K562 (cell line): ENCODE measurements around the gene RTP5. TPM values are rescaled to one million over a fixed set of nuclear protein-coding genes. Genes with fewer than 3 reads are reported as not detected.
A peak's percentile ranks its signal among the peaks of the same experiment; 100 is the strongest.

Experiments used
- ATAC-seq: fragments of 200-7000 bp; cut with Tn5 transposase; 3 replicates; pipeline ENCODE4 v1.9.1; 2020; ENCODE audit warnings: moderate library complexity
- BruUV-seq: library from RNA; stranded (reverse); fragments of 400-500 nt; replicated peaks from 2 replicates; lab custom pipeline; 2021; lab: Mats Ljungman, UMichigan
- CTCF ChIA-PET: fragments of 300-600 bp; formaldehyde crosslinking; extraction: SDS; loops from one replicate; lab custom pipeline; 2021; ENCODE audit warnings: low intra/inter-chr PET ratio; lab: Yijun Ruan, JAX
- POLR2A ChIA-PET: fragments of 300-600, 350-650 bp; sonication (Branson Sonifier 250); formaldehyde crosslinking; extraction: SDS; loops from one replicate; lab custom pipeline; 2021; ENCODE audit warnings: antibody characterized with exemption, inconsistent platforms; lab: Yijun Ruan, JAX
- DNase-seq, 4 experiments: peaks; one replicate each; pipeline versions ENCODE4 v3.0.0 to v3.0.0-alpha.2; 2011 to 2018; ENCODE audit warnings: low spot score in 3 of 4, mixed read lengths in 3 of 4; ENCODE audit errors: extremely low read depth in 1 of 4
- FAIRE-seq: peaks from 2 replicates; lab custom pipeline; 2011; peaks lifted over from hg19 to GRCh38; lab: Jason Lieb, UNC
- H2AFZ ChIP-seq: 2 replicates; pipeline ENCODE4 v1.6.0; 2011; ENCODE audit warnings: low read depth, low read length, control low read depth, inconsistent platforms
- H3K27ac ChIP-seq: fragments of 200-600 bp; 3 replicates; pipeline ENCODE4 v1.8.0; 2011; ENCODE audit warnings: low read depth, mild to moderate bottlenecking, control low read depth, inconsistent platforms, low read length, moderate library complexity, mixed read lengths; ENCODE audit errors: extremely low read depth
- H3K27me3 ChIP-seq, 2 experiments: fragments of 300-600 bp in 1 of 2; 2 replicates in 1 of 2; 3 replicates in 1 of 2; pipeline versions ENCODE4 v1.6.0 to v1.8.0; 2011; ENCODE audit warnings: inconsistent platforms in 2 of 2, low read length in 2 of 2, mild to moderate bottlenecking in 1 of 2, mixed read lengths in 1 of 2, moderate library complexity in 1 of 2; ENCODE audit not compliant: control insufficient read depth in 2 of 2, insufficient read depth in 2 of 2
- H3K36me3 ChIP-seq: fragments of 300-600 bp; 3 replicates; pipeline ENCODE4 v1.8.0; 2011; ENCODE audit warnings: mild to moderate bottlenecking, low read length, inconsistent platforms; ENCODE audit not compliant: control insufficient read depth, insufficient read depth
- H3K4me1 ChIP-seq, 2 experiments: fragments of 200-600 bp in 1 of 2; replicated peaks in 1 of 2; 2 replicates in 1 of 2; 3 replicates in 1 of 2; pipeline versions ENCODE4 v1.5.1 to v1.8.0; 2011; ENCODE audit warnings: inconsistent platforms in 2 of 2, low read length in 2 of 2, mild to moderate bottlenecking in 1 of 2, mixed read lengths in 1 of 2, moderate library complexity in 1 of 2; ENCODE audit not compliant: control insufficient read depth in 2 of 2, insufficient read depth in 2 of 2
- H3K4me2 ChIP-seq: 2 replicates; pipeline ENCODE4 v1.6.1; 2011; ENCODE audit warnings: low read length, control low read depth, inconsistent platforms, mixed read lengths; ENCODE audit not compliant: insufficient read depth
- H3K4me3 ChIP-seq: fragments of 200-600 bp; sonication (generic), shearing (Covaris generic); 2 replicates; pipeline ENCODE4 v1.5.1; 2016; ENCODE audit warnings: control low read depth, inconsistent platforms
- H3K79me2 ChIP-seq: fragments of 200-600 bp; 3 replicates; pipeline ENCODE4 v1.8.0; 2011; ENCODE audit warnings: low read length, inconsistent platforms; ENCODE audit not compliant: control insufficient read depth, insufficient read depth
- H3K9ac ChIP-seq, 2 experiments: 2 replicates each; pipeline versions ENCODE4 v1.6.0 to v1.6.1; 2011; ENCODE audit warnings: low read depth in 2 of 2, low read length in 2 of 2, control low read depth in 1 of 2, inconsistent platforms in 1 of 2, mild to moderate bottlenecking in 1 of 2, mixed read lengths in 1 of 2; ENCODE audit not compliant: insufficient read depth in 1 of 2
- H3K9me1 ChIP-seq: one replicate; pipeline ENCODE4 v1.6.0; 2011; ENCODE audit warnings: inconsistent platforms, mild to moderate bottlenecking, low read length, moderate library complexity; ENCODE audit not compliant: control insufficient read depth, insufficient read depth
- H3K9me3 ChIP-seq: replicated peaks from 2 replicates; pipeline ENCODE4 v1.5.1; 2011; ENCODE audit warnings: low read depth, low read length, inconsistent platforms; ENCODE audit not compliant: control insufficient read depth, insufficient read depth
- H4K20me1 ChIP-seq: replicated peaks from 2 replicates; pipeline ENCODE4 v1.6.1; 2011; ENCODE audit warnings: low read length, inconsistent platforms, mixed read lengths; ENCODE audit not compliant: control insufficient read depth, insufficient read depth
- CCNT2 ChIP-seq: IDR thresholded peaks from 2 replicates; pipeline ENCODE4 v1.6.1; 2011; ENCODE audit warnings: borderline replicate concordance, low read depth, mild to moderate bottlenecking, moderate library complexity, mixed read lengths, low read length; ENCODE audit not compliant: insufficient read length; ENCODE audit errors: extremely low read depth
- EWSR1 ChIP-seq: fragments of 450-650 bp; IDR thresholded peaks from 2 replicates; pipeline ENCODE4 v1.6.1; 2018; ENCODE audit warnings: borderline replicate concordance, mild to moderate bottlenecking, low read depth, moderate library complexity; ENCODE audit not compliant: partially characterized antibody
- HMG20A ChIP-seq: fragments of 450-650 bp; formaldehyde crosslinking; conservative IDR thresholded peaks from 2 replicates; pipeline ENCODE4 v1.4.0; 2020; ENCODE audit warnings: mild to moderate bottlenecking, mixed read lengths
- NR2C2 ChIP-seq, 2 experiments: fragments of 200-800 bp in 1 of 2; sonication (Bioruptor generic) in 1 of 2; sonication (generic) in 1 of 2; formaldehyde crosslinking in 1 of 2; IDR thresholded peaks; 2 replicates each; pipeline versions ENCODE4 v1.6.1 to v1.8.0; 2016 to 2022; ENCODE audit warnings: mild to moderate bottlenecking in 1 of 2, missing compliant biosample characterization in 1 of 2, missing genetic modification characterization in 1 of 2, missing genetic modification reagents in 1 of 2
- NRF1 ChIP-seq, 2 experiments: fragments of 450-650 bp; IDR thresholded peaks in 1 of 2; conservative IDR thresholded peaks in 1 of 2; 2 replicates each; pipeline ENCODE4 v1.6.1; 2014; ENCODE audit warnings: mild to moderate bottlenecking in 2 of 2
- POLR2A ChIP-seq: fragments of 450-650 bp; conservative IDR thresholded peaks from 2 replicates; pipeline ENCODE4 v1.6.1; 2016
- TCFL5 ChIP-seq: fragments of 250-450 bp; sonication (Bioruptor Pico); conservative IDR thresholded peaks from 2 replicates; pipeline ENCODE4 v1.6.1; 2021; ENCODE audit warnings: mild to moderate bottlenecking, moderate library complexity, matching md5 sums
- ZBTB40 ChIP-seq, 2 experiments: fragments of 450-650 bp in 1 of 2; sonication (generic) in 1 of 2; formaldehyde crosslinking in 1 of 2; IDR thresholded peaks; 2 replicates each; pipeline versions ENCODE4 v1.7.1 to v1.9.0; 2016 to 2022; ENCODE audit warnings: inconsistent platforms in 1 of 2, mild to moderate bottlenecking in 1 of 2, missing genetic modification reagents in 1 of 2
- ZNF282 ChIP-seq: sonication (generic); formaldehyde crosslinking; IDR thresholded peaks from 2 replicates; pipeline ENCODE4 v1.8.1; 2023; ENCODE audit warnings: missing genetic modification reagents
- ZNF347 ChIP-seq: fragments of 450-650 bp; formaldehyde crosslinking; IDR thresholded peaks from 2 replicates; pipeline ENCODE4 v1.4.0; 2020; ENCODE audit warnings: low read depth, mild to moderate bottlenecking, moderate library complexity
- WGBS: fragments of 100-300 bp; shearing (Covaris generic); methylation state at CpG from one replicate; pipeline ENCODE4 v1.1.6; 2016; ENCODE audit warnings: low coverage, mixed read lengths; ENCODE audit not compliant: insufficient coverage; ENCODE audit errors: missing lambda C conversion rate; 5-methylcytosine and 5-hydroxymethylcytosine counted together
- in situ Hi-C: fragments of 300-500 bp; cut with MboI; formaldehyde crosslinking; loops from 4 replicates; pipeline ENCODE4 v1.15.0; 2018; ENCODE audit warnings: inconsistent platforms, mixed read lengths
- intact Hi-C: fragments of 100-400 bp; cut with micrococcal nuclease; formaldehyde crosslinking; loops from 2 replicates; pipeline ENCODE4 v1.14.2; 2022
- polyA plus RNA-seq, 8 experiments: library from polyadenylated mRNA; depleted of rRNA in 4 of 8; stranded (reverse) in 5 of 8; unstranded in 3 of 8; fragments of >200 nt; fragmentation: Nextera tagmentation in 2 of 8; fragmentation: Illumina TruSeq in 1 of 8; extraction: Ambion mirVana in 2 of 8; extraction: Trizol in 1 of 8; gene quantifications; 2 replicates each; pipeline versions ENCODE4 v1.2.1 to v1.2.3, GENCODE V29; 2011 to 2014; ENCODE audit warnings: inconsistent platforms in 1 of 8, missing spikeins in 1 of 8
- total RNA-seq, 7 experiments: library from RNA; depleted of rRNA in 6 of 7; stranded (reverse); fragments of >200 nt in 6 of 7; fragmentation: Illumina TruSeq in 2 of 7; extraction: Trizol in 2 of 7; gene quantifications; 2 replicates each; pipeline versions ENCODE4 v1.2.1 to v1.2.3, GENCODE V29; 2011 to 2021; ENCODE audit warnings: low replicate concordance in 1 of 7

The RTP5 gene
- total and polyA plus RNA-seq, 9 of the 15 experiments (the other 6 are each of a cell fraction or from before 2014, with no cell fraction given), result not detected

DNA sequence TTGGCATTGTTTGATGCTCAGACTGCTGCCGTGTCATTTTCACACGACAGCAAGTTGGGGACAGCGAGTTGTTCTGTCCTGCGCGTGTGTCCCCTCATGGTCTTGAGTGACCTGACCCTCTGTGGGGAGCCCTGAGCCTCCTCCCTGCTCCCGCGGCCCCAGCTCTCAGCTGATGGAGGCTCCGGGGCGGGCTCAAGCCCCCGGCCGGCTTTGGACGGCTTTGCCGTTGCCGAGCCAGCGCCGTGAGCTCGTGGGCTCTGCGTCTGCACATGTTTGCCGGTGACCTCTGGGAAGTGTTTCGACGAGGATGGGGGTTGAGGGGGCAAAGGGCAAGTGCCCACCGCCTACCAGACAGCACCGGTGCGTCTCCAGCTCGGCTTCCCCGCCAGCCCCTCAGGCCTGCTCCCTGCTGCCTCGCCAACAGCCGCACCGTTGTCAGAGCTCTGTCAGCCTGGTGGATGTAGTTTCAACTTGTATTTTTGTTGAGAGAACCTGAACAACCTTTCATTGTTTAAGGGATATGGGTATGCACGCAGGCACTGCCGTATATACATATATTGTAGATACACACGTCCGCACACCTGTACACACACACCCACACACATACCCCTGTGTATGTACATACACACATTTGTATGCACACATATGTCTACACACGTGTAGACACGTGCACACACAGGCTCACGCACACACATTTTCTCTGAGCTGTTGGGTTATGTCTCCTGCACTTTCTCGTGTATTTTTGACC lies 24.5 kb upstream of the RTP5 start:
- H3K9ac ChIP-seq, result peak overlapping the region; percentile 71 to 94
- peaks cover 8 to 49% of the 10 kb centered on the region in 2 experiments for H3K4me1 ChIP-seq
- H3K79me2 ChIP-seq, result peaks cover 15% of the 10 kb centered on the region; the same call in 2 of the 3 replicates
- H3K36me3 ChIP-seq, result no peaks in the 10 kb centered on the region
- ATAC-seq, result no peak
- no peaks in the 10 kb centered on the region for H4K20me1 ChIP-seq
- no peaks in the 10 kb centered on the region for H3K27me3 ChIP-seq
- peak overlapping the region; percentile 62 for H2AFZ ChIP-seq
- no TSS peak for BruUV-seq
- in situ Hi-C loops (no loop called here), intact Hi-C loops (no loop called here)
- peak overlapping the region; percentile 33 for H3K4me3 ChIP-seq
- H3K9me1 ChIP-seq, result no peaks in the 10 kb centered on the region
- no peaks in the 10 kb centered on the region for H3K9me3 ChIP-seq
- H3K4me2 ChIP-seq, result peak overlapping the region; percentile 80
- H3K27ac ChIP-seq, result peak overlapping the region; percentile 74; the same call in 2 of the 3 replicates
- ChIA-PET CTCF (no interaction called here), POLR2A (interaction anchor here (0.6 kb wide), 1 partner anchor 13 kb away, joined by 3 read pairs; no protein-coding TSS in a partner anchor)
- WGBS, result 69% methylated on average over 16 of the region's 37 CpGs
- peak; percentile 55 for FAIRE-seq
- DNase-seq, result peak in 1 of 4 experiments; percentile 16
- TF ChIP-seq POLR2A (no peak), NRF1 (conservative IDR thresholded peaks at IDR 0.05 in 1 of 2, IDR thresholded peaks at IDR 0.05 in 1 of 2) (no peak), ZBTB40 (IDR thresholded peaks at IDR 0.05) (no peak), ZBTB40 (CRISPR knock-in tag; IDR thresholded peaks at IDR 0.05) (0 out of 2 replicates have a peak, but pooled peaks have one; percentile 20), CCNT2 (no peak), NR2C2 (CRISPR knock-in tag; IDR thresholded peaks at IDR 0.05) (0 out of 2 replicates have a peak, but pooled peaks have one; percentile 31), NR2C2 (tag; IDR thresholded peaks at IDR 0.05) (no peak), HMG20A (no peak), ZNF282 (CRISPR knock-in tag) (0 out of 2 replicates have a peak, but pooled peaks have one; percentile 47), TCFL5 (CRISPR knock-in tag) (no peak), ZNF347 (CRISPR knock-in tag) (no peak), EWSR1 (no peak)
